ENCODE data around the gene STX18. TPM values are rescaled to one million over a fixed set of nuclear protein-coding genes. Genes with fewer than 3 reads are reported as not detected.
A peak's percentile ranks its signal among the peaks of the same experiment; 100 is the strongest.

The STX18 gene
- total and polyA plus RNA-seq, 11 donors: 10.1 to 26.1 (median 18.0) TPM

GRCh38 chr4:4402966-4403365, 138.9 kb downstream of the STX18 start:
- intact Hi-C loops (cut with DNase I): no loop called here
- H3K36me3 ChIP-seq: no peaks in the 10 kb centered on the region
- no peaks in the 10 kb centered on the region for H3K4me1 ChIP-seq
- H3K9me3 ChIP-seq: peaks cover 0 to 11% (median 0%) of the 10 kb centered on the region in 12 donors
- TF ChIP-seq CTCF (IDR thresholded peaks at IDR 0.05): no peak
- no peak for TF ChIP-seq POLR2A (IDR thresholded peaks at IDR 0.05)
- no peak overlapping the region for H3K27ac ChIP-seq
- no peak overlapping the region for H3K4me3 ChIP-seq
- DNase-seq (no peak), ATAC-seq (no peak)
- peaks cover 0 to 29% (median 2%) of the 10 kb centered on the region in 9 donors for H3K27me3 ChIP-seq
- 64 to 74% (median 71%) methylated on average over 13 of the region's 13 CpGs for WGBS, 4 donors

GRCh38 chr4:4401036-4401435, 140.8 kb downstream of the STX18 start:
- H3K4me1 ChIP-seq: no peaks in the 10 kb centered on the region
- intact Hi-C loops (cut with DNase I): no loop called here
- ATAC-seq: no peak
- DNase-seq: peak in 1 of 5 donors; percentile 7
- peaks cover 0 to 11% (median 0%) of the 10 kb centered on the region in 12 donors for H3K9me3 ChIP-seq
- H3K27ac ChIP-seq: no peak overlapping the region
- 66 to 87% (median 74%) methylated on average over 7 of the region's 7 CpGs for WGBS, 4 donors
- no peak for TF ChIP-seq CTCF (IDR thresholded peaks at IDR 0.05)
- TF ChIP-seq POLR2A (IDR thresholded peaks at IDR 0.05): no peak
- H3K27me3 ChIP-seq: peaks cover 0 to 26% (median 2%) of the 10 kb centered on the region in 9 donors
- no peaks in the 10 kb centered on the region for H3K36me3 ChIP-seq
- no peak overlapping the region for H3K4me3 ChIP-seq

- no peak for ATAC-seq
- TF ChIP-seq CTCF (IDR thresholded peaks at IDR 0.05) (no peak), POLR2A (IDR thresholded peaks at IDR 0.05) (no peak)
- WGBS, 4 donors: 66 to 81% (median 72%) methylated on average over 4 of the region's 4 CpGs
Measured at GRCh38 chr4:4398430-4398829, 143.4 kb downstream of the STX18 start.

GRCh38 chr4:4397441-4397819, 144.4 kb downstream of the STX18 start:
- WGBS, 4 donors: 83 to 93% (median 90%) methylated on average over 6 to 13 of the region's 13 CpGs
- no peaks in the 10 kb centered on the region for H3K4me1 ChIP-seq
- intact Hi-C loops (cut with DNase I): no loop called here
- no peaks in the 10 kb centered on the region for H3K36me3 ChIP-seq
- H3K27me3 ChIP-seq: peaks cover 0 to 42% (median 3%) of the 10 kb centered on the region in 9 donors
- no peak for DNase-seq
- H3K27ac ChIP-seq: no peak overlapping the region
- no peak for ATAC-seq
- TF ChIP-seq CTCF (IDR thresholded peaks at IDR 0.05): no peak
- no peak for TF ChIP-seq POLR2A (IDR thresholded peaks at IDR 0.05)
- H3K9me3 ChIP-seq: peaks cover 0 to 11% (median 0%) of the 10 kb centered on the region in 12 donors
- no peak overlapping the region for H3K4me3 ChIP-seq

More at GRCh38 chr4:4398430-4398829, 143.4 kb downstream of the STX18 start:
- H3K4me1 ChIP-seq: no peaks in the 10 kb centered on the region
- DNase-seq: no peak
- intact Hi-C loops (cut with DNase I): no loop called here
- H3K27me3 ChIP-seq: peaks cover 0 to 34% (median 3%) of the 10 kb centered on the region in 9 donors
- H3K9me3 ChIP-seq: peaks cover 0 to 11% (median 0%) of the 10 kb centered on the region in 12 donors
- no peak overlapping the region for H3K27ac ChIP-seq
- no peaks in the 10 kb centered on the region for H3K36me3 ChIP-seq
- H3K4me3 ChIP-seq: no peak overlapping the region
